ENCODE measurements around the gene DBN1.

- TF ChIP-seq CTCF (IDR thresholded peaks at IDR 0.05) = no peak
- TF ChIP-seq POLR2A (IDR thresholded peaks at IDR 0.05) = no peak
- TF ChIP-seq EP300 (IDR thresholded peaks at IDR 0.05) = no peak
These were observed 43.1 kb downstream of the DBN1 start for GRCh38 chr5:177430140-177430951.

All from ovary (tissue), 3 donors.